GM12864 (cell line): Measurements from ENCODE around the gene MINDY4.

Experiments
- DNase-seq: peaks from one replicate; pipeline ENCODE4 v3.0.0-alpha.2; 2011; ENCODE audit warnings: low read depth
- H3K4me3 ChIP-seq: 2 replicates; pipeline ENCODE4 v1.5.1; 2011; ENCODE audit warnings: mild to moderate bottlenecking, low read depth, low read length, control low read depth
- CTCF ChIP-seq: IDR thresholded peaks from 2 replicates; pipeline ENCODE4 v1.5.1; 2011; ENCODE audit warnings: low read depth, mild to moderate bottlenecking, moderate library complexity, low read length, control low read depth, inconsistent platforms; ENCODE audit errors: missing control alignments

The MINDY4 gene

GRCh38 chr7:30852744-30853288 is 81.6 kb downstream of the MINDY4 start:
- DNase-seq = no peak
- no peak for TF ChIP-seq CTCF
- H3K4me3 ChIP-seq = no peak overlapping the region

- TF ChIP-seq CTCF = no peak
- DNase-seq = no peak
- no peak overlapping the region for H3K4me3 ChIP-seq
Measured at GRCh38 chr7:30853576-30853975, 82.4 kb downstream of the MINDY4 start.

- DNase-seq = no peak
- H3K4me3 ChIP-seq = no peak overlapping the region
- no peak for TF ChIP-seq CTCF
Measured at GRCh38 chr7:30855936-30856335, 84.7 kb downstream of the MINDY4 start.

- H3K4me3 ChIP-seq = no peak overlapping the region
- no peak for TF ChIP-seq CTCF
- no peak for DNase-seq
Measured at GRCh38 chr7:30858576-30858975, 87.4 kb downstream of the MINDY4 start.

- no peak for TF ChIP-seq CTCF
- no peak for DNase-seq
- no peak overlapping the region for H3K4me3 ChIP-seq
Measured at GRCh38 chr7:30859202-30859939, 88.2 kb downstream of the MINDY4 start.

GRCh38 chr7:30859940-30860496 is 88.8 kb downstream of the MINDY4 start:
- no peak overlapping the region for H3K4me3 ChIP-seq
- DNase-seq = no peak
- TF ChIP-seq CTCF = no peak
